Choroid plexus epithelial cell (primary cell): ENCODE measurements around the gene SANBR.

Source experiments
- DNase-seq: peaks from one replicate; pipeline ENCODE4 v3.0.0-alpha.2; 2010; ENCODE audit warnings: low read depth
- H3K4me3 ChIP-seq: 2 replicates; pipeline ENCODE4 v1.5.1; 2011; ENCODE audit warnings: low read depth, mild to moderate bottlenecking, control low read depth, low read length, moderate library complexity
- TF ChIP-seq, protein P1 (sequence below): conservative IDR thresholded peaks from 2 replicates; pipeline ENCODE4 v1.5.1; 2011; ENCODE audit warnings: low read depth, mild to moderate bottlenecking, control low read depth, inconsistent platforms, low read length, moderate library complexity

Gene SANBR

DNA sequence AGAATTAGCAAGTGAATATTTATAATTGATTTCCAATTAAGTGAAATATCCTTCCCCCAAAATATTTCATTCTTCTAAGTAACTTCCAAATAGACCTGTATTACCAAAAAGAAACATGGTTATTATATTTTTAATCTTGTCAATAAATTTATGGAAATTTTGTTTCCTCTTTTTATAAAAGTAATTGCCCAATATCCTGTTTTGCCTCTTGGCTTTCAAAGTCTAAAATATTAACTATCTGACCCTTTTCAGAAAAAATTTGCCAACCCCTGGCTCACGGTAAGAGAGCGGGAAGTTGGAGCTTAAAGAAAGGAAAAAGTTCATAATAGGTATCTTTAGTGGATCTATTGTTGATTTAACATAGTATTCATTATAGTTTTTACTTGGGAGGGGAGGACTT, 20.4 kb upstream of the SANBR start:
- DNase-seq: no peak
- H3K4me3 ChIP-seq: no peak overlapping the region
- TF ChIP-seq, protein P1, sequence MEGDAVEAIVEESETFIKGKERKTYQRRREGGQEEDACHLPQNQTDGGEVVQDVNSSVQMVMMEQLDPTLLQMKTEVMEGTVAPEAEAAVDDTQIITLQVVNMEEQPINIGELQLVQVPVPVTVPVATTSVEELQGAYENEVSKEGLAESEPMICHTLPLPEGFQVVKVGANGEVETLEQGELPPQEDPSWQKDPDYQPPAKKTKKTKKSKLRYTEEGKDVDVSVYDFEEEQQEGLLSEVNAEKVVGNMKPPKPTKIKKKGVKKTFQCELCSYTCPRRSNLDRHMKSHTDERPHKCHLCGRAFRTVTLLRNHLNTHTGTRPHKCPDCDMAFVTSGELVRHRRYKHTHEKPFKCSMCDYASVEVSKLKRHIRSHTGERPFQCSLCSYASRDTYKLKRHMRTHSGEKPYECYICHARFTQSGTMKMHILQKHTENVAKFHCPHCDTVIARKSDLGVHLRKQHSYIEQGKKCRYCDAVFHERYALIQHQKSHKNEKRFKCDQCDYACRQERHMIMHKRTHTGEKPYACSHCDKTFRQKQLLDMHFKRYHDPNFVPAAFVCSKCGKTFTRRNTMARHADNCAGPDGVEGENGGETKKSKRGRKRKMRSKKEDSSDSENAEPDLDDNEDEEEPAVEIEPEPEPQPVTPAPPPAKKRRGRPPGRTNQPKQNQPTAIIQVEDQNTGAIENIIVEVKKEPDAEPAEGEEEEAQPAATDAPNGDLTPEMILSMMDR: no peak

DNA sequence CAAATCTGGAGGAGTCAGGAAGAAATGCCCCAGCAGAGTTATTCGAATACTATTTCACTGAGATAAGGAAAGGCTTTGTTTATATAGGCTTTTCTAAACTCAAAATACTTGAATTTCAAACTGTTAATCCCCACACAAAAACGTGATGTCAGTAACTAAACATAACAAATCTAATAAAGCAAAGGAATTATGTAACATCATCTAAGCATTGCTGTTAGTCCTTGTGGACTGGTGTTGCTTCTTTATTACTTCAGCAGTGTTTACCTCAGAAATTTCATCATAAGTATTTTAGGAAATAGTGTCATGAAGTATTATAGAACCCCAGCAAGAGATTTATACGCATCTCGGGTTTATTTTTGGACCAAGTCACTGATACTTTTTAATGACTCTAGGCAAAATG, 19.7 kb upstream of the SANBR start:
- TF ChIP-seq, protein P1: no peak
- peak; percentile 53 for DNase-seq
- no peak overlapping the region for H3K4me3 ChIP-seq

DNA sequence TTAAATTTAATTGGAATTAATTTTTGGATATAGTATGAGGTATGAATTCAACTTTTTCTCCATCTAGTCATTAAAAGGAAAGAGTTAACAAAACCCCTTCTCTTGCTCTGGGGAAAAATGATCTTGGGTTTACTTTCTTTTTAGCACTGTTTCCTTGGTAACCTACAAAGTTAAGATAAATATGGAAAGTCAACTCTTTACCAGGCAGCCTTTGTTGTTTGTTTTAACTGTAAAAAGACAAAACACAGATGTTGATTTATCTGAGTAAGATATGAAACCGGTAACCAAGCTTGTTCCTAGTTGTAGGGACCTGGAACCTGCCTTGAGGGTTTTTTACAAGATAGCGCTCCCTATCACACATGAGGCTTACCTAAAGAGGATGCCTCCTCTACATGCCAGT, 10.1 kb upstream of the SANBR start:
- no peak overlapping the region for H3K4me3 ChIP-seq
- peak; percentile 30 for DNase-seq
- TF ChIP-seq, protein P1: no peak

DNA sequence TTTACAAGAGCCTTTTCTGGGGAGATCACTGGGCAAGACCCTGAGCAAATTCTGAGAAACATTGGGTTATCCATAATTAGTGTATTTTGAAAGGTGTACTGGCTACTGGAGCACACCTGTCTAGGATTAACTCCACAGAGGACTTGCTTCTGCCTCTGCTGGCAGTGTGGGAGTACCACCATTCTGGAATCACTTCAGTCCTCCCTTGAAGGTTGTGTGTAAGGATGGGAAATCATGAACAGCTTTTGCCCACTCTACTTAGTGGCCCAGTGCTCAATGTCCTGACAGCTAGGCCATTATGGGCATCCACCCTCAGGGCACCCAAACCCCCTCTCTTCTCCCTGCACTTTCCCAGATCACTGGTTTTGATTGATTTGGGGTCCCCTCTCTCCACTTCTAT, 8.1 kb upstream of the SANBR start:
- H3K4me3 ChIP-seq: no peak overlapping the region
- DNase-seq: no peak
- TF ChIP-seq, protein P1: no peak

DNA sequence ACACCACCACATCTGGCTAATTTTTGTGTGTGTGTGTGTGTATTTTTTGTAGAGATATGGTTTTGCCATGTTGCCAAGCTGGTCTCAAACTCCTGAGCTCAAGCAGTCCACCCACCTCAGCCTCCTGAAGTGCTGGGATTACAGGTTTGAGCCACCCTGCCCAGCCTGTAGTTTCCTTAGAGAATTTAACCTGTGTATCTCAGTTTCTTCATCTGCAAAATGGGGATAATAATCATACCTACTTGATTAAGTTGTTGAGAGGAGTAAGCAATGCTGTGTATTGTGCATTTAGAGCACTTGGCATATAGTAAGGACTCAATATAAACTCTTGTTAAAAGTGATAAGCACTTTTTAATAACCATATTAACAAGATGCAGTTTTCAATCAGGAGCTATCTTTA, 6.3 kb upstream of the SANBR start:
- no peak overlapping the region for H3K4me3 ChIP-seq
- DNase-seq: no peak
- TF ChIP-seq, protein P1: no peak

DNA sequence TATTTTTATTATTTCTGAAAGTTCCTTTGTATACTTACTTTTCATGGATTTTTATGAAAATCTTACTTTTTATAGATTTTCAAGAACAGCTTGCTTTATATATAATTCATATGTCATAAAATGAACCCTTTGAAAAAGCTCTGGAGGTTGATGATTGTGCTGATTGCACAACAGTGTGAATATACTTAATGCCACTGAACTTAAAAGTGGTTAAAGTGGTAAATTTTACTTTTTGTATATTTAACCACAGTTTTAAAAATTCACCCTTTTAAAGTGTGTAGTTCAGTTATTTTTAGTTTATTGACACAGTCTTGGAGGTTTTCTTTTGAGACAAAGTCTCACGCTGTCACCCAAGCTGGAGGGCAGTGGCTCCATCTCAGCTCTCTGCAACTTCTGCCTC, 8.4 kb downstream of the SANBR start:
- DNase-seq: no peak

DNA sequence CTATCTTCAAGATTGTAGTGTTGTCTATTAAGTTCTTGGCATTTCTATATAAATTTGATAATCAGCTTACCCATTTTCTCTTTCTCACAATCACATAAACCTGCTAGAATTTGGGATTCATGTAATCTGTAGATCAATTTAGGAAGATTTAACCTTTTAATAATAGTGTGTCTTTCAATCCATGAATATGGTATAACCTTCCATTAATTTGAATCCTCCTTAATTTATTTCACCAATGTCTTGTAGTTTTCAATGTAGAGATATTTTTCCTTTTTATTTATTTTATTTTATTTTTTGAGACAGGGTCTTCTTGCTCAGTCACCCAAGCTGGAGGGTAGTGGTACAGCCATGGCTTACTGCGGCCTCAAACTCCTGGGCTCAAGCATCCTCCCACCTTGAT, 20.2 kb downstream of the SANBR start:
- H3K4me3 ChIP-seq: no peak overlapping the region
- no peak for DNase-seq
- TF ChIP-seq, protein P1: no peak

More for the DNA sequence above, 8.4 kb downstream of the SANBR start:
- TF ChIP-seq, protein P1: no peak
- H3K4me3 ChIP-seq: no peak overlapping the region
